Measurements from ENCODE around the gene WDFY2.

The WDFY2 gene

DNA sequence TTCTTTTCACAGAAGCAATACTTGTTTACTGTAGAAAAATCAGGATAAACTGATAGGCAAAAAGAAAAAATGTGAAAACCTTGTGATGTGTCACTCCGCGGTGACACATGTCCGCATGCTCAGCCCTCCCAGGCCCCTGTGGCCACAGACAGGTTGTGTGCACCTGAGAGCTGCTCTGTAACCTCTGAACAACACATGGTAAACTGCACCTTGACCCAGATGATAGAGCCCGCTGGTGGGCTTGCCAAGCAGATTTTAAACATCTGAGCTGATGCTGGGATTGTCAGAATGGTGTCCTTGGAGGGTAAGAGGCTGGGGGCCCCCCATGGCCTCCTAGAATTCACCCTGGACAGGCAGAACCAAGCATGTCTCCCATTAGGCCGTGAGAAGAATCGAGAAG lies 185.9 kb downstream of the WDFY2 start:
- H3K4me3 ChIP-seq (ENCODE audit: low read length): no peak overlapping the region
- no peak overlapping the region for H3K27ac ChIP-seq (ENCODE audit: low read depth, low read length)
- H3K27me3 ChIP-seq (ENCODE audit: control insufficient read depth, insufficient read depth, low read length): no peaks in the 10 kb centered on the region
- H3K36me3 ChIP-seq (ENCODE audit: control insufficient read depth, insufficient read depth, low read length): no peaks in the 10 kb centered on the region
- no peak overlapping the region for H3K9ac ChIP-seq (ENCODE audit: low read length)
- H3K4me1 ChIP-seq (ENCODE audit: control insufficient read depth, insufficient read depth, low read length): no peaks in the 10 kb centered on the region

DNA sequence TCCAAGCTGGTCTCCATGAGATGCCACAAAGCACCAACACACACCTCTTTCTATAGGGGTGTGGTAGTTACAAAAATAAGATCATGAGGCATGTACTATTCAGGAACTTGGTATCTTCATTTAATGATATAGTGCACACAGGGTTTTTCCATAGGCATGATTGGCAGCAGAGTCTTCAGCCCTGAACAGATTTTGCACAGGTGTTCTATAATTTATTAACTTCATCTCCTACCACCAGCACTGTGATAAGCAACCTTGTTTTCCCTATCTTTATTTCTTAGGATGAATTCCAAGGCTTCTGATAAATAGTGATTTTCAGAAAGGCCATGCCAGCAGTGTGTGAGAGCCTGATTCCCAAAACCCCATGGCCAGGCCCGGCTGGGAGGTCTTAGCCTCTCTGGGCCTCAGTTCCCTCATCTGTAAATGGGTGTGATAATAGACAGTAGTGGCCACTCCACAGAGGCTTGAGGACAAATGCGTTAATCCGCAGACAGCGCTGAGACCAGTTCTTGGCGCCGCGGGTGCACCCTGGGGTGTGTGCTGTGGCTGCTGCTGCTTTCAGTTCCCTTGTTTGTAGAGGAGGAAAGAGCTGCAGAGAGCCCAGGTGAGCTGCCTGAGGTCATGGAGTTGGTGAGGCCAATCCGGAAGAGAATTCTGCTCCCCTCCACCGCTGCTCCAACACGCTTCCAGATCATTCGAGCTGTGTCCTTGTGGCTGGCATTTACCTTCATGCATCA lies 186.6 kb downstream of the WDFY2 start:
- H3K4me1 ChIP-seq (ENCODE audit: control insufficient read depth, insufficient read depth, low read length): no peaks in the 10 kb centered on the region
- no peaks in the 10 kb centered on the region for H3K36me3 ChIP-seq (ENCODE audit: control insufficient read depth, insufficient read depth, low read length)
- no peaks in the 10 kb centered on the region for H3K27me3 ChIP-seq (ENCODE audit: control insufficient read depth, insufficient read depth, low read length)
- no peak overlapping the region for H3K4me3 ChIP-seq (ENCODE audit: low read length)
- H3K9ac ChIP-seq (ENCODE audit: low read length): no peak overlapping the region
- no peak overlapping the region for H3K27ac ChIP-seq (ENCODE audit: low read depth, low read length)

DNA sequence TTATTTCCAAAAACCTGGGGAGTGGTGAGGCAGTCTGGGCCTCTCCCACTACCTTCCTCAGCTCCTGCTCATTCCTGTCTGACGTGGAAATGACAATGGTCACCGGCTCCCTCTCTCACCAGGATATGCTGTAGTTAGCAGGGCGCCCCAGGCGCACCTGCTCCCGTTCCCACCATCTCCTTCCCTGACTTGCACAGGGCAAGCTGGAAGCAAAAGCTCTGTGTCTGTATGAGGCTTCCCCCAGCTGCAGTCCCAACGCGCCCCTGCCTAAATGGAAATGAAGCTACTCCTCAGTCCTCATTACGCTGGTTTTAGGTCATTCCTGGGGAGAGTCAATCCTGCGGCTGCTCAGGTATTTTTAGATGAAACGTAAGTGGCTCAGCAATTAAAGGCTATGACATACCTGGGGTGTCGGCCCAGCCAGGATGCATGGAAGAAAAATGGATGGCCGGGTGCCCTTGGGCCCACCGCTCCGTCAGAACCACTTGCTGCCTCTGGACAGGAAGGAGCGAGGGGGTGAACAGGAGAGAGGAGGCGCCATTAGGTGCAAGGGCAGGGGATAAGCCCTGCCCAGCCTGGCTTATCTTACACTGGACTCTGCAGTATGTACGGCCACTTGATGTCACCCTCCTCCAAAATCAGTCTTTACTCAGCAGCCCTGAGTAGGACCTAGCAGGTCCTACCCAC lies 187.3 kb downstream of the WDFY2 start:
- Histone ChIP-seq H3K36me3 (ENCODE audit: control insufficient read depth, insufficient read depth, low read length) (no peaks in the 10 kb centered on the region), H3K27me3 (ENCODE audit: control insufficient read depth, insufficient read depth, low read length) (no peaks in the 10 kb centered on the region), H3K27ac (ENCODE audit: low read depth, low read length) (no peak overlapping the region), H3K9ac (ENCODE audit: low read length) (no peak overlapping the region), H3K4me3 (ENCODE audit: low read length) (no peak overlapping the region), H3K4me1 (ENCODE audit: control insufficient read depth, insufficient read depth, low read length) (no peaks in the 10 kb centered on the region)

DNA sequence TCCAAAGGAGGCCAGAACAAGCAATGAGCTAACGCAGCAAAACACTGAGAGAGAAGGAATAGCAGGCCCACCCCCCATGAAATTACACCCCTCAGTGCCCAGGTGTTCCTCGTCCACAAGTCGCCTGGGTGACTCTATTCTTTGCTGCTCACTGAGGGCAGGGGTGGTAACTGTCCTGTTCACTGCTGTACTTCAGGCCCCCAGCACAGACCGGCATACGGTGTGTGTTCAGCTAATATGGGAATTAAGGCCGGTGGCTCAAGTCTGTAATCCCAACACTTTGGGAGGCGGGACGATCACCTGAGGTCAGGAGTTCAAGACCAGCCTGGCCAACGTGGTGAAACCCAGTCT lies 187.8 kb downstream of the WDFY2 start:
- Histone ChIP-seq H3K4me1 (ENCODE audit: control insufficient read depth, insufficient read depth, low read length) (no peaks in the 10 kb centered on the region), H3K4me3 (ENCODE audit: low read length) (no peak overlapping the region), H3K9ac (ENCODE audit: low read length) (no peak overlapping the region), H3K27ac (ENCODE audit: low read depth, low read length) (no peak overlapping the region), H3K36me3 (ENCODE audit: control insufficient read depth, insufficient read depth, low read length) (no peaks in the 10 kb centered on the region), H3K27me3 (ENCODE audit: control insufficient read depth, insufficient read depth, low read length) (no peaks in the 10 kb centered on the region)

DNA sequence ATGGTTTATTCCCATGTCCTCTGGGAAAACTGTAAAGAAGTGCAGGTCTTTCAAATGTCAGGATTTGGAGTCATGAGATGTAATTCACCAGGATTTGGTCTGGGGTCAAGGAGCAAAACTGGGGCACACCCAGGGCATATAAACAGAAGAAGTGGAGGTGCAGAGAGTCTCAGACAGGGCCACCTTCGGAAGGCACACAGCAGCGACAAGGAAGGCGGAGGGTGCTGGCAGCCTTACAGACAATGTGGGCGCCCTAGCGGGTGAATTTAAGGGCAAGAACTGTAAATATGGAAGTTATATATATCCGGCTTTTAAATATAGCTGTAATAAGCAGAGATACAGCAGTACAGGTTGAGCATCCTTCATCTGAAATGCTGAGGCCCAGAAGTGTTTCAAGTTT lies 188.5 kb downstream of the WDFY2 start:
- Histone ChIP-seq H3K36me3 (ENCODE audit: control insufficient read depth, insufficient read depth, low read length) (no peaks in the 10 kb centered on the region), H3K4me3 (ENCODE audit: low read length) (no peak overlapping the region), H3K27me3 (ENCODE audit: control insufficient read depth, insufficient read depth, low read length) (no peaks in the 10 kb centered on the region), H3K27ac (ENCODE audit: low read depth, low read length) (no peak overlapping the region), H3K9ac (ENCODE audit: low read length) (no peak overlapping the region), H3K4me1 (ENCODE audit: control insufficient read depth, insufficient read depth, low read length) (no peaks in the 10 kb centered on the region)

GRCh38 chr13:51773515-51773914 lies 189.3 kb downstream of the WDFY2 start:
- H3K27ac ChIP-seq (ENCODE audit: low read depth, low read length): no peak overlapping the region
- H3K4me1 ChIP-seq (ENCODE audit: control insufficient read depth, insufficient read depth, low read length): no peaks in the 10 kb centered on the region
- H3K4me3 ChIP-seq (ENCODE audit: low read length): no peak overlapping the region

DNA sequence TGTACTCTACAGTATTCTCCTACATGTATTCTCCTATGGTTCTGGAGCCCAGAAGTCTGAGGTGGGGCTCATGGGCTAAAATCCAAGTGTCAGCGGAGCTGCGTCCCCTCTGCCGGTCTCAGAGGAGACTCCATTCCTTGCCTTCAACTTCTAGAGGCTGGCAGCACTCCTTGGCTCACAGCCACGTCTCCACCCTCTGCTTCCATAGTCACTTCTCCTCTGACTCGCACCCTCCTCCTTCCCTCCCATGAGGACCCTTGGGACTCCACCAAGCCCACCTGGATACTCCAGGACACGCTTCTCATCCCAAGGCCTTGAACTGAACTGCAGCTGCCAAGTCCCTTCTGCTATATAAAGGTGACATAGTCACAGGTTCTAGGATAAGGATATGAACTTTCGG lies 191.9 kb downstream of the WDFY2 start:
- no peak overlapping the region for H3K4me3 ChIP-seq (ENCODE audit: low read length)
- no peak overlapping the region for H3K9ac ChIP-seq (ENCODE audit: low read length)
- H3K27ac ChIP-seq (ENCODE audit: low read depth, low read length): no peak overlapping the region
- no peaks in the 10 kb centered on the region for H3K36me3 ChIP-seq (ENCODE audit: control insufficient read depth, insufficient read depth, low read length)
- no peaks in the 10 kb centered on the region for H3K27me3 ChIP-seq (ENCODE audit: control insufficient read depth, insufficient read depth, low read length)
- no peaks in the 10 kb centered on the region for H3K4me1 ChIP-seq (ENCODE audit: control insufficient read depth, insufficient read depth, low read length)

More at GRCh38 chr13:51773515-51773914, 189.3 kb downstream of the WDFY2 start:
- Histone ChIP-seq H3K9ac (ENCODE audit: low read length) (no peak overlapping the region), H3K27me3 (ENCODE audit: control insufficient read depth, insufficient read depth, low read length) (no peaks in the 10 kb centered on the region), H3K36me3 (ENCODE audit: control insufficient read depth, insufficient read depth, low read length) (no peaks in the 10 kb centered on the region)

DNA sequence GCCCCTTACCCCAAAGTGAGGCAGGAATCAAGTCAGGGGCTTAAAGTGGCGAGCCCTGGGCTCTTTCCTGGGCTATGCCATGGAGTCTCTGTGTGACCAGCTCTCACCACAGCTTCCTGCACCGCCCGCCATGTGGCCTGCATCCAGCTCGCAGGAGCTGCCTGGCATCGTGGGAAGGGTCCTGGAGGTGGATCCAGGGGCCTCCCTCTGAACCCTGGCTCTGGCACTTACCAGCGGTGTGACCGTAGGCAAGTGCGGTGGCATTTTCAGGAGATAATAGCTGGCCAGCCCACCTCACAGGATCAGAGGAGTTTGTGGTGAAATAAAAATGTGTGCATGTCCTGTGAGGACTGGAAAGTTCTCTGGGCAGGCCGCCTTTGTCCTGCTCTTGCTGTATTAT lies 193.7 kb downstream of the WDFY2 start:
- Histone ChIP-seq H3K4me3 (ENCODE audit: low read length) (no peak overlapping the region), H3K27ac (ENCODE audit: low read depth, low read length) (no peak overlapping the region), H3K9ac (ENCODE audit: low read length) (no peak overlapping the region), H3K27me3 (ENCODE audit: control insufficient read depth, insufficient read depth, low read length) (no peaks in the 10 kb centered on the region), H3K36me3 (ENCODE audit: control insufficient read depth, insufficient read depth, low read length) (no peaks in the 10 kb centered on the region), H3K4me1 (ENCODE audit: control insufficient read depth, insufficient read depth, low read length) (no peaks in the 10 kb centered on the region)

DNA sequence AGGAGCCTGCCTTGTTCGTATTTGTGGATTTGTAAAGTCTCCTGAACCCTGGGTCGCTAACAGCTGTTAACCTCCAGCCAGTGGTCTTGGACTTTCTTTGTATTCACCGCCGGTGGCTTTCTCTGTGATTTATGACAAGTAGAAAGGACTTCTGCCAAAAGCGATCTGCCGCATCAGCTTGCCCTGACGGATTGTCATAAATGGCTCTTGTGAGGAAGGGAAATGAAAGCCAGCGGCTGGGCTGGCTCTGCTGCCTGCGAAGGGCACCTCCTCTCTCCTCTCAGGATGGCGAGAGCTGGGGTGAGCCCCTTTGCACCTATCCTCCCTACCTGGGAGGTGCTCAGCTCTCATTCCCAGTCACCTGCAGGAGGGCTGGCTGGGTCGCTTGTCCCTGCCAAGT lies 194.1 kb downstream of the WDFY2 start:
- no peaks in the 10 kb centered on the region for H3K27me3 ChIP-seq (ENCODE audit: control insufficient read depth, insufficient read depth, low read length)
- no peaks in the 10 kb centered on the region for H3K36me3 ChIP-seq (ENCODE audit: control insufficient read depth, insufficient read depth, low read length)
- H3K4me1 ChIP-seq (ENCODE audit: control insufficient read depth, insufficient read depth, low read length): no peaks in the 10 kb centered on the region
- no peak overlapping the region for H3K4me3 ChIP-seq (ENCODE audit: low read length)
- no peak overlapping the region for H3K27ac ChIP-seq (ENCODE audit: low read depth, low read length)
- no peak overlapping the region for H3K9ac ChIP-seq (ENCODE audit: low read length)

GRCh38 chr13:51780099-51780498 lies 195.8 kb downstream of the WDFY2 start:
- H3K9ac ChIP-seq (ENCODE audit: low read length): no peak overlapping the region
- H3K4me3 ChIP-seq (ENCODE audit: low read length): no peak overlapping the region
- H3K27ac ChIP-seq (ENCODE audit: low read depth, low read length): no peak overlapping the region
- H3K27me3 ChIP-seq (ENCODE audit: control insufficient read depth, insufficient read depth, low read length): no peaks in the 10 kb centered on the region
- no peaks in the 10 kb centered on the region for H3K36me3 ChIP-seq (ENCODE audit: control insufficient read depth, insufficient read depth, low read length)
- no peaks in the 10 kb centered on the region for H3K4me1 ChIP-seq (ENCODE audit: control insufficient read depth, insufficient read depth, low read length)

DNA sequence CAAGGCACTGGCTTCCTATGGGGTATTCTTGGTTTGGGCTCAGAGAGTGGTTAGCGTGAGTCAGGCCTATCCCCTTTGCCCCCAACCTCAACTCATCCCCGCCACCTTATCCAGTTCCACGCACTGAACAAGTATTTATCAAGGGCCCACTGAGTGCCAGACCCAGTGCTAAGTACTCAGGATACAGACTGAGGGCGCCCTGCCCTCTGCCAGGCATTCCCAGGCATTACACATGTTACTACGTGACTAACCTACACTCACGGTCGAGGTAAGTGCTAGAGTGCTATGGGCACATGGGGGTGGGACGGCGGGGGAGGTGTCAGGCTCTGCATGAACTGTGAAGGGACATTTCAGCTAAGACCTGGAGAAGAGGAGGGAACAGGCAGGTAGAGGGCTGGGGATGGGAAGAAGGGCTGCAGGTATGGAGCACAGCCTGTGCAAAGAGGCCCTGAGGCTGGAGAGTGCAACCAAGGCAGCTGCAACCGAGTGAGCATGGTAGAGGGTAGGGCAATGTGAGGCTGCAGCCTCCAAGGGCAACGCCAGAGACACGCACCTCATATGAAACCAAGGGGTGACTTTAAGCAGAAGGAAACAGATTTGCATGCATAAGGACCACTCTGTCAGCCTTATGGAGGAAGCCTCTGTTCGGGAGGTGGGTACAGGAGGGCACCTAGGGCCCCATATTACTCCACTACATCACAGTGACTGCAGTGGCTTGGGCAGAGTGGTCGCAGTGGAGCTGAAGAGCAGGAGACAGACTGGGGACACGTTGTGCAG lies 197.2 kb downstream of the WDFY2 start:
- no peaks in the 10 kb centered on the region for H3K36me3 ChIP-seq (ENCODE audit: control insufficient read depth, insufficient read depth, low read length)
- no peak overlapping the region for H3K9ac ChIP-seq (ENCODE audit: low read length)
- H3K27ac ChIP-seq (ENCODE audit: low read depth, low read length): no peak overlapping the region
- H3K27me3 ChIP-seq (ENCODE audit: control insufficient read depth, insufficient read depth, low read length): no peaks in the 10 kb centered on the region
- no peak overlapping the region for H3K4me3 ChIP-seq (ENCODE audit: low read length)
- peaks cover 4% of the 10 kb centered on the region for H3K4me1 ChIP-seq (ENCODE audit: control insufficient read depth, insufficient read depth, low read length)

DNA sequence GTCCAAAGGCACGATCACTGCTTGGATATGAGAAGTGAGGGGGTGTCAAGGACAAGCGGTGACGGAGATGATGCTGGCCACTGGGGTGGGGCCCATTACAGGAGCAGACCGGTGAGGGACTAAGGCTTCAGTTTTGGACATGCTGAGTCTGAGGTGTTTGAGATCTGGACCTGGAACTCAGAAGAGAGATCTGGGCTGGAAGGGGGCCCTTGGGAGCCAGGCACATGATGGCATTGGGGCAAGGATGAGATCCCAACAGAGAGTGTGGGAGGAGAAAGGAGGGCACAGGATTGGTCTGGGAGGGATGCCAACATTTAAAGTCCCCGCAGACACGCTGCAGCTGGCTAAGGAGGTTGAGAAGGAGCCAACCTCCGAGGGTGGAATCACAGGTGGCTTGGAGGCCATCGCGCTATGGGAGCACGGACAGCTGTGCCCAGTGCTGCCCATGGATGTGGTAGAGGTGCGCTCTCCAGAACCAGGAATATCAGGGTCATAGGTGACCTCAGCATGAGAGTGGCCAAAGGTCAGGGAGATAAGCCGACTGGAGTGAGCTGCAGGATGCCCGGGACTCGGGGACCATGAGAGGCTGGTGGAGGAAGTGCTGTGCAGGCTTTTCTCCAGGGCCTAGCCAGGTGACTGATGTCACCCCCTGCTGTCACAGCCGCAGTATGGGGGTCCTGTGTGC lies 197.9 kb downstream of the WDFY2 start:
- no peaks in the 10 kb centered on the region for H3K27me3 ChIP-seq (ENCODE audit: control insufficient read depth, insufficient read depth, low read length)
- no peak overlapping the region for H3K9ac ChIP-seq (ENCODE audit: low read length)
- peaks cover 7% of the 10 kb centered on the region for H3K4me1 ChIP-seq (ENCODE audit: control insufficient read depth, insufficient read depth, low read length)
- no peak overlapping the region for H3K4me3 ChIP-seq (ENCODE audit: low read length)
- H3K36me3 ChIP-seq (ENCODE audit: control insufficient read depth, insufficient read depth, low read length): no peaks in the 10 kb centered on the region
- no peak overlapping the region for H3K27ac ChIP-seq (ENCODE audit: low read depth, low read length)
